K562 (cell line): ENCODE results near the gene CAPZB. TPM values are rescaled to one million over a fixed set of nuclear protein-coding genes. Genes with fewer than 3 reads are reported as not detected.
A peak's percentile ranks its signal among the peaks of the same experiment; 100 is the strongest.

Experiments used
- ATAC-seq: fragments of 200-7000 bp; cut with Tn5 transposase; 3 replicates; pipeline ENCODE4 v1.9.1; 2020; ENCODE audit warnings: moderate library complexity
- BruUV-seq: library from RNA; stranded (reverse); fragments of 400-500 nt; replicated peaks from 2 replicates; lab custom pipeline; 2021; lab: Mats Ljungman, UMichigan
- CTCF ChIA-PET: fragments of 300-600 bp; formaldehyde crosslinking; extraction: SDS; loops from one replicate; lab custom pipeline; 2021; ENCODE audit warnings: low intra/inter-chr PET ratio; lab: Yijun Ruan, JAX
- POLR2A ChIA-PET: fragments of 300-600, 350-650 bp; sonication (Branson Sonifier 250); formaldehyde crosslinking; extraction: SDS; loops from one replicate; lab custom pipeline; 2021; ENCODE audit warnings: antibody characterized with exemption, inconsistent platforms; lab: Yijun Ruan, JAX
- DNase-seq, 4 experiments: peaks; one replicate each; pipeline versions ENCODE4 v3.0.0 to v3.0.0-alpha.2; 2011 to 2018; ENCODE audit warnings: low spot score in 3 of 4, mixed read lengths in 3 of 4; ENCODE audit errors: extremely low read depth in 1 of 4
- FAIRE-seq: peaks from 2 replicates; lab custom pipeline; 2011; peaks lifted over from hg19 to GRCh38; lab: Jason Lieb, UNC
- H2AFZ ChIP-seq: 2 replicates; pipeline ENCODE4 v1.6.0; 2011; ENCODE audit warnings: low read depth, low read length, control low read depth, inconsistent platforms
- H3K27ac ChIP-seq: fragments of 200-600 bp; 3 replicates; pipeline ENCODE4 v1.8.0; 2011; ENCODE audit warnings: low read depth, mild to moderate bottlenecking, control low read depth, inconsistent platforms, low read length, moderate library complexity, mixed read lengths; ENCODE audit errors: extremely low read depth
- H3K27me3 ChIP-seq, 2 experiments: fragments of 300-600 bp in 1 of 2; 2 replicates in 1 of 2; 3 replicates in 1 of 2; pipeline versions ENCODE4 v1.6.0 to v1.8.0; 2011; ENCODE audit warnings: inconsistent platforms in 2 of 2, low read length in 2 of 2, mild to moderate bottlenecking in 1 of 2, mixed read lengths in 1 of 2, moderate library complexity in 1 of 2; ENCODE audit not compliant: control insufficient read depth in 2 of 2, insufficient read depth in 2 of 2
- H3K36me3 ChIP-seq: fragments of 300-600 bp; 3 replicates; pipeline ENCODE4 v1.8.0; 2011; ENCODE audit warnings: mild to moderate bottlenecking, low read length, inconsistent platforms; ENCODE audit not compliant: control insufficient read depth, insufficient read depth
- H3K4me1 ChIP-seq, 2 experiments: fragments of 200-600 bp in 1 of 2; replicated peaks in 1 of 2; 2 replicates in 1 of 2; 3 replicates in 1 of 2; pipeline versions ENCODE4 v1.5.1 to v1.8.0; 2011; ENCODE audit warnings: inconsistent platforms in 2 of 2, low read length in 2 of 2, mild to moderate bottlenecking in 1 of 2, mixed read lengths in 1 of 2, moderate library complexity in 1 of 2; ENCODE audit not compliant: control insufficient read depth in 2 of 2, insufficient read depth in 2 of 2
- H3K4me2 ChIP-seq: 2 replicates; pipeline ENCODE4 v1.6.1; 2011; ENCODE audit warnings: low read length, control low read depth, inconsistent platforms, mixed read lengths; ENCODE audit not compliant: insufficient read depth
- H3K4me3 ChIP-seq: fragments of 200-600 bp; sonication (generic), shearing (Covaris generic); 2 replicates; pipeline ENCODE4 v1.5.1; 2016; ENCODE audit warnings: control low read depth, inconsistent platforms
- H3K79me2 ChIP-seq: fragments of 200-600 bp; 3 replicates; pipeline ENCODE4 v1.8.0; 2011; ENCODE audit warnings: low read length, inconsistent platforms; ENCODE audit not compliant: control insufficient read depth, insufficient read depth
- H3K9ac ChIP-seq, 2 experiments: 2 replicates each; pipeline versions ENCODE4 v1.6.0 to v1.6.1; 2011; ENCODE audit warnings: low read depth in 2 of 2, low read length in 2 of 2, control low read depth in 1 of 2, inconsistent platforms in 1 of 2, mild to moderate bottlenecking in 1 of 2, mixed read lengths in 1 of 2; ENCODE audit not compliant: insufficient read depth in 1 of 2
- H3K9me1 ChIP-seq: one replicate; pipeline ENCODE4 v1.6.0; 2011; ENCODE audit warnings: inconsistent platforms, mild to moderate bottlenecking, low read length, moderate library complexity; ENCODE audit not compliant: control insufficient read depth, insufficient read depth
- H3K9me3 ChIP-seq: replicated peaks from 2 replicates; pipeline ENCODE4 v1.5.1; 2011; ENCODE audit warnings: low read depth, low read length, inconsistent platforms; ENCODE audit not compliant: control insufficient read depth, insufficient read depth
- H4K20me1 ChIP-seq: replicated peaks from 2 replicates; pipeline ENCODE4 v1.6.1; 2011; ENCODE audit warnings: low read length, inconsistent platforms, mixed read lengths; ENCODE audit not compliant: control insufficient read depth, insufficient read depth
- GABPB1 ChIP-seq: sonication (generic); formaldehyde crosslinking; IDR thresholded peaks from 2 replicates; pipeline ENCODE4 v1.8.0; 2022; ENCODE audit warnings: mild to moderate bottlenecking, missing genetic modification reagents
- MEIS2 ChIP-seq: fragments of 450-650 bp; IDR thresholded peaks from 2 replicates; pipeline ENCODE4 v1.6.1; 2014; ENCODE audit warnings: mild to moderate bottlenecking; ENCODE audit not compliant: partially characterized antibody
- RB1 ChIP-seq: fragments of 450-650 bp; IDR thresholded peaks from 2 replicates; pipeline ENCODE4 v1.6.1; 2017; ENCODE audit warnings: low read depth, mild to moderate bottlenecking
- SMAD3 ChIP-seq: fragments of 450-650 bp; formaldehyde crosslinking; conservative IDR thresholded peaks from 2 replicates; pipeline ENCODE4 v1.4.0; 2020; ENCODE audit warnings: mild to moderate bottlenecking
- SREBF1 ChIP-seq: fragments of 150-350 bp; IDR thresholded peaks from 2 replicates; pipeline ENCODE4 v1.6.1; 2014; ENCODE audit warnings: antibody characterized with exemption, low read depth, low read length, borderline replicate concordance
- ZBTB1 ChIP-seq: sonication (generic); formaldehyde crosslinking; IDR thresholded peaks from 2 replicates; pipeline ENCODE4 v1.8.1; 2023; ENCODE audit warnings: missing genetic modification reagents, low read depth, mild to moderate bottlenecking, borderline replicate concordance
- ZNF398 ChIP-seq: fragments of 250-450 bp; sonication (Bioruptor Pico); IDR thresholded peaks from 2 replicates; pipeline ENCODE4 v1.8.0; 2021; ENCODE audit warnings: moderate library complexity, mild to moderate bottlenecking, inconsistent platforms
- ZNF449 ChIP-seq: fragments of 250-450 bp; sonication (Bioruptor Pico); IDR thresholded peaks from 2 replicates; pipeline ENCODE4 v1.8.0; 2022; ENCODE audit warnings: moderate library complexity, mild to moderate bottlenecking, inconsistent platforms
- WGBS: fragments of 100-300 bp; shearing (Covaris generic); methylation state at CpG from one replicate; pipeline ENCODE4 v1.1.6; 2016; ENCODE audit warnings: low coverage, mixed read lengths; ENCODE audit not compliant: insufficient coverage; ENCODE audit errors: missing lambda C conversion rate; 5-methylcytosine and 5-hydroxymethylcytosine counted together
- in situ Hi-C: fragments of 300-500 bp; cut with MboI; formaldehyde crosslinking; loops from 4 replicates; pipeline ENCODE4 v1.15.0; 2018; ENCODE audit warnings: inconsistent platforms, mixed read lengths
- intact Hi-C: fragments of 100-400 bp; cut with micrococcal nuclease; formaldehyde crosslinking; loops from 2 replicates; pipeline ENCODE4 v1.14.2; 2022
- polyA plus RNA-seq, 8 experiments: library from polyadenylated mRNA; depleted of rRNA in 4 of 8; stranded (reverse) in 5 of 8; unstranded in 3 of 8; fragments of >200 nt; fragmentation: Nextera tagmentation in 2 of 8; fragmentation: Illumina TruSeq in 1 of 8; extraction: Ambion mirVana in 2 of 8; extraction: Trizol in 1 of 8; gene quantifications; 2 replicates each; pipeline versions ENCODE4 v1.2.1 to v1.2.3, GENCODE V29; 2011 to 2014; ENCODE audit warnings: inconsistent platforms in 1 of 8, missing spikeins in 1 of 8
- total RNA-seq, 7 experiments: library from RNA; depleted of rRNA in 6 of 7; stranded (reverse); fragments of >200 nt in 6 of 7; fragmentation: Illumina TruSeq in 2 of 7; extraction: Trizol in 2 of 7; gene quantifications; 2 replicates each; pipeline versions ENCODE4 v1.2.1 to v1.2.3, GENCODE V29; 2011 to 2021; ENCODE audit warnings: low replicate concordance in 1 of 7
- TF ChIP-seq, protein P1 (sequence below): sonication (generic); formaldehyde crosslinking; IDR thresholded peaks from 2 replicates; pipeline ENCODE4 v1.8.1; 2023; ENCODE audit warnings: mild to moderate bottlenecking, missing genetic modification reagents, moderate library complexity
- TF ChIP-seq, protein P2 (sequence below), 3 experiments: fragments of 200-800 bp in 1 of 3; sonication (Bioruptor generic) in 1 of 3; sonication (generic) in 1 of 3; formaldehyde crosslinking in 1 of 3; IDR thresholded peaks; 2 replicates each; pipeline versions ENCODE4 v1.6.1 to v1.8.0; 2016 to 2022; ENCODE audit warnings: mild to moderate bottlenecking in 2 of 3, missing compliant biosample characterization in 2 of 3, missing genetic modification characterization in 2 of 3, missing genetic modification reagents in 1 of 3

CAPZB gene
- total and polyA plus RNA-seq, 9 of the 15 experiments (the other 6 are each of a cell fraction or from before 2014, with no cell fraction given) = 57.6 to 297 (median 125) TPM

- Histone ChIP-seq H4K20me1 (peaks cover 13% of the 10 kb centered on the region), H3K79me2 (peaks cover 60% of the 10 kb centered on the region), H3K4me3 (peak within 1 kb of the TSS; percentile 77), H2AFZ (peak within 1 kb of the TSS; percentile 90), H3K27ac (peak within 1 kb of the TSS; percentile 97), H3K4me1 (peaks cover 49 to 70% of the 10 kb centered on the region in 2 experiments), H3K36me3 (peaks cover 41% of the 10 kb centered on the region), H3K9ac (peak within 1 kb of the TSS; percentile 95 to 97), H3K9me3 (no peaks in the 10 kb centered on the region), H3K9me1 (peaks cover 2% of the 10 kb centered on the region), H3K4me2 (peak within 1 kb of the TSS; percentile 91), H3K27me3 (no peaks in the 10 kb centered on the region)
- in situ Hi-C loops (no loop called here), intact Hi-C loops (loop anchor here (5.0 kb wide), 1 partner anchor 60 kb away; the partner anchor contains the start of genes EMC1 and MRTO4)
- FAIRE-seq (peak; percentile 63), DNase-seq (peak; percentile 97 to 99 (median 99)), ATAC-seq (peak; percentile 86)
- ChIA-PET CTCF (no interaction called here), POLR2A (interaction anchor here (0.6 to 4.0 kb wide), 14 partner anchors 8 to 339 kb away, joined by 3 to 21 read pairs (median 4); partner anchors contain the start of genes EMC1 and MRTO4)
- BruUV-seq = no TSS peak
- WGBS = under 1% methylated on average over 90 of the region's 105 CpGs
- TF ChIP-seq GABPB1 = peak; percentile 61; the same call in 1 of the 2 replicates
- TF ChIP-seq SREBF1 = 0 out of 2 replicates have a peak, but pooled peaks have one; percentile 36
- TF ChIP-seq ZNF449 (CRISPR knock-in tag) = 0 out of 2 replicates have a peak, but pooled peaks have one; percentile 44
- TF ChIP-seq ZBTB1 = peak; percentile 64
- TF ChIP-seq, protein P1, sequence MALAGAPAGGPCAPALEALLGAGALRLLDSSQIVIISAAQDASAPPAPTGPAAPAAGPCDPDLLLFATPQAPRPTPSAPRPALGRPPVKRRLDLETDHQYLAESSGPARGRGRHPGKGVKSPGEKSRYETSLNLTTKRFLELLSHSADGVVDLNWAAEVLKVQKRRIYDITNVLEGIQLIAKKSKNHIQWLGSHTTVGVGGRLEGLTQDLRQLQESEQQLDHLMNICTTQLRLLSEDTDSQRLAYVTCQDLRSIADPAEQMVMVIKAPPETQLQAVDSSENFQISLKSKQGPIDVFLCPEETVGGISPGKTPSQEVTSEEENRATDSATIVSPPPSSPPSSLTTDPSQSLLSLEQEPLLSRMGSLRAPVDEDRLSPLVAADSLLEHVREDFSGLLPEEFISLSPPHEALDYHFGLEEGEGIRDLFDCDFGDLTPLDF = no peak; the same call in 1 of the 2 replicates
- 0 out of 2 replicates have a peak, but pooled peaks have one; percentile 40 for TF ChIP-seq SMAD3
- peak; percentile 97 for TF ChIP-seq RB1
- TF ChIP-seq, protein P2, sequence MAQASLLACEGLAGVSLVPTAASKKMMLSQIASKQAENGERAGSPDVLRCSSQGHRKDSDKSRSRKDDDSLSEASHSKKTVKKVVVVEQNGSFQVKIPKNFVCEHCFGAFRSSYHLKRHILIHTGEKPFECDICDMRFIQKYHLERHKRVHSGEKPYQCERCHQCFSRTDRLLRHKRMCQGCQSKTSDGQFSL (CRISPR knock-in tag; IDR thresholded peaks at IDR 0.05) = peak; percentile 76
- TF ChIP-seq, protein P2 (tag; IDR thresholded peaks at IDR 0.05) = no peak; a peak in 1 of 4 replicates
- TF ChIP-seq MEIS2 = peak; percentile 92
- TF ChIP-seq ZNF398 = no peak
These were observed 173.2 kb downstream of the CAPZB start, which contains the start of the genes AKR7A2 and SLC66A1 for GRCh38 chr1:19311931-19312781. TSS of gene AKR7A2 (minus strand) at chr1:19312144. CDS start at chr1:19312124, 20 bp downstream. TSS of gene SLC66A1 (plus strand) at chr1:19312326. CDS start at chr1:19317678, 5,352 bp downstream.
